Fibroblast of skin of left biceps (primary cell): Measurements from ENCODE around the gene CNIH2.
"Not testable (repeated sequence)": the region's sequence is repeated elsewhere in the genome, so short reads cannot be mapped to it uniquely, and the experiment has no call there.

Source experiments
- DNase-seq, 2 experiments: peaks; one replicate each; pipeline ENCODE4 v3.0.0-alpha.2; 2013; ENCODE audit warnings: low read depth in 2 of 2

CNIH2 gene

GRCh38 chr11:66314561-66315497 lies 36.9 kb downstream of the CNIH2 start:
- no peak for DNase-seq

GRCh38 chr11:66315498-66315885 lies 37.5 kb downstream of the CNIH2 start:
- no peak for DNase-seq

DNA sequence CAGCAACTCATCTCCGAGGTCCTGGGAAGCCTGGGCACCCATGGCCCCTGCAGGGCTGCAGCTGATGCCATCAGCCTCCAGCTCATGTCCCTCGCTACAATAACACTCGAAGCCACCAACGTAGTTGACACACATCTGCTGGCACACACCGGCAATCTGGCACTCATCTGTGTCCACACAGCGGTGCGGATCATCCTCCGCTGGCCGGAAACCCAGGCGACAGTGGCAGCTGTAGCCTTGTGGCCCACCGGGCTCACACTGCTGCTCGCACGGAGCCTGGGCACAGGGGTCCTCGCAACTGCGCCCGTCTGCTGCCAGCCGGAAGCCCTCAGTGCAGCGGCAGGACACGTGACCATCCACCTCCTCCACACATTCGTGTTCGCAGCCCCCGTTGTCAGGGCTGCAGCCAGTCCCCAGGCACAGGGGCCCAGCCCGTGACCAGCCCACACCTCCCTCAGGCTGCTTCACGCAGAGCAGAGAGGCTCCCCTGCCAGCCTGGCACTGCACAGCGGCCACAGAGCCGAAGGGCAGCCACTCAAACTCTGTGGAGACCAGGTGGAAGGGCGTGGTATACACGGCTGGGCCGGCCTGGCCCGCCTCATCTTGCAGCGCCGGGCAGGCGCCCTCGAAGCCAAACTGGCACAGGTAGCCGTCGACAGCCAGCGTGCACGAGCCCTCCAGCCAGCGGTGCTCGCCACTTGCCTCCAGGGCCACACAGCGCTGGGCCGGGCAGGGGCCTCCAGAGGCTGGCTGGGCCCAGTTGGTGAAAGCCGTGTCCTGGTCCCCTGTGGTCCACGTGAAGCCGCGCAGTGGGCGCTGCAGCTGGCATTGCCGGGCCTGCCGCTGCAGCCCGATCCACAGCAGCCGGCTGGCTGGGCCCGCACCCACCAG lies 38.2 kb downstream of the CNIH2 start:
- no peak for DNase-seq

DNA sequence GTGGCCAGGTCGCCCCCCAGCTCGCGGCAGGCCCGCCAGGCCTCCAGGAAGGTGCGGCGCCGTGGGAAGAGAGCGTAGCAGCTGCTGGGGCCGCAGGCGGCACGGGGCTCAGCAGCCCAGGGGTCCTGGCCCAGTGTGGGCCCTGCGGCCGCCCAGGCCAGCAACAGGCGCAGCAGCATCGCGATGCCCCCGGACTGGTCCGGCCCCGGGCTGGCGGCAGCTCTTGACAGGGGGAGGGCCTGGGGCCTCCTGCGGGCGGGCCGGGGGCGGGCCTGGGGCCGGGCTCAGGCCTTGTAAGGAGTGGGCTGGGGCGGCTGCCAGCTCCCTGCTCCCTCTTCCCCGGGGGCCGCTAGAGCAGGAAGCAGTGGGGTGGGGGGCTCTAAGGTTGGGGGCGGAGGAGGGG lies 38.9 kb downstream of the CNIH2 start, which contains the start of gene CD248:
Gene CD248 (minus strand): TSS at position 196 of the 403 bp plus-strand sequence. CDS start 17 bp downstream, at position 179.
- peak; percentile 80 for DNase-seq

DNA sequence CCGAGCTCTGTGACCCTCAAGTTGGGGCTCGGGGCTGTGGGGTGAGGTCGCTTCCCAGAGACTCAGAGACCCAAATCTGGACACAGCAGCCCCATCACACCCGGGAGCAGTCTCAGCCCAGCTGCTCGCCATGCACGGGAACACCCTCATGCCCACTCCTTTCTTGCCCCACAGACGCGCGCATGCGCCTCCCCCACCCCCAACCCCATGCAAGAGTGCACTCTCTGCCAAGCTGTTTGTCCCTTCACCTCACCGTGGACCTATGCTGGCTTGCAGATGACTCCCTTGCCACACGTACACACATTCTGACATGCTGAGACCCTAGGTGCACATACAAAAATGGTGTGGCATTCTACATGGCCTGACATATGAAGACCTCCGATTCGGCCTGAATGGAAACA lies 39.3 kb downstream of the CNIH2 start:
- peak; percentile 35 to 48 for DNase-seq

- DNase-seq: peak; percentile 76 to 79
Measured at GRCh38 chr11:66317723-66318599, 40.0 kb downstream of the CNIH2 start.

DNA sequence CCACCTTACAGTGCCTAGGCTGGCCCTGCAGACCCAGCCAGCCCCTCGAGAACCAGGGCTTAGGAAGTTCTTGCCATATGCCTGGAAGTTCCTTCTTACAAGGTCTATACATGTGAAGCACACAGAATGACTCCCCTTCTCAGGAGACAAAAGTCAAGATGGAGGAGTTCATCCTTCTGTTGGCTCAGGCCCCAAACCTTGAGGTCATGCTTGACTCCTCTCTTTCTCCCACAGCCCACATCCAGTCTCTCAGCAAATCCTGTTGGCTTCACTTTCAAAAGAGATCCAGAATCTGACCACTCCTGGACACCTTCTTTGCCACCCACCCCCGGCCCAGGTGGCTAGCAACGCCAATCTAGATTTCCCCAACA lies 40.6 kb downstream of the CNIH2 start:
- no peak for DNase-seq

GRCh38 chr11:66320289-66320688 lies 42.3 kb downstream of the CNIH2 start:
- not testable (repeated sequence) for DNase-seq

GRCh38 chr11:66320748-66321147 lies 42.8 kb downstream of the CNIH2 start:
- not testable (repeated sequence) for DNase-seq

GRCh38 chr11:66321606-66322005 lies 43.6 kb downstream of the CNIH2 start:
- no peak for DNase-seq

DNA sequence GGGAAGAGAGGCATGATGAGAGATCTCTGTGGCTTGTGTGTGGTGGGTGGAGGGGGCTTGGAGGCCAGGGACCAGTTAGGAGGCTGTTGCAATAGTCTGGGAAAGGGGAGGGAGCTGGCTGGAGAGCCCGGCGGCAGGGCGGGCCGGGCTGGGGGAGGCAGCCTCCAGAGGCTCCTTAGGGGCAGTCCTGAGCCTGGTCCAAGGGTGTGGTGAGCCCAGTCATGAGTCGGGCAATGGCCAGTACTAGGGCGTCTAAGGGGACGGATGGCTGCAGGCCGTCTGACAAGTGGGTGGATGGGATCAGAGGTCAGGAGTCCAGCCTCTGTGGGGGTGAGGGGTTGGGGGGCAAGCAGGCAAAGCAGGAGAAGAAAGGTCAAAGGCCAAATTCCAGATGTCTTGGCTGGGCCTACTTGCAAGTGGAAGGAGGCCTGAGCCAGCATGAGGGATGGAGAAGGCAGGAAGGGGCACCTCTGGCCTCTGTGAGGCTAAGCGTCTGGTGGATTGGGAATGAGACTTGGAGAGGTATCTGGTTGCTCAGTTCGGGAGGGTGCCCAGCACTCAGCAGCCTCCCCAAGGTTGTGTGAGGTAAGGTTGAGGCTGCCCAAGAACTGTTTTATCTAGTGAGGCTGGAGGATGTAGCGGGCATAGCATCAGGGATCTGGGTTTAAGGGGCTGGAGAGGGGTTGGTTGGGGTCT lies 44.9 kb downstream of the CNIH2 start:
- DNase-seq: no peak

GRCh38 chr11:66323684-66324083 lies 45.7 kb downstream of the CNIH2 start:
- DNase-seq: no peak

DNA sequence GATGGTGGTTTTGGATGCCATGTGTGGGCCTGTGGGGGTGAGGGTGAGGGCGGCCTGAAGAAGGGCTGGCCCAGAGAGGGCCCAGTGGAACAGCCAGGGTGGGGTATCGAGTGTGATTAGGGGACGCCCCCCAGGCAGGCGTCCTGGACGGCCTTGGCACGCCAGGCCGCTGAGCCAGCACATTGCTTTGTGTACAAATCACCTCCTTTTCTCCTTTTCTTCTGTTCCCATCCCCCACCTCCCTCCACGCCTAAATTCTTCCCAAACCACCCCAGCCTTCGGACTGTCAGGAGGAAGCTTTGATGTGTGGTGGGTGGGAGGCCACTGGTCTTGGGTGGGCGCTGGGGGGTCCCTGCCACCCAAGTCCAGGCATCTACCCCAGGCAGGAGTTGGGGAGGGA lies 46.7 kb downstream of the CNIH2 start:
- peak in 1 of 2 experiments; percentile 29 for DNase-seq

GRCh38 chr11:66325263-66325671 lies 47.3 kb downstream of the CNIH2 start:
- no peak for DNase-seq

DNA sequence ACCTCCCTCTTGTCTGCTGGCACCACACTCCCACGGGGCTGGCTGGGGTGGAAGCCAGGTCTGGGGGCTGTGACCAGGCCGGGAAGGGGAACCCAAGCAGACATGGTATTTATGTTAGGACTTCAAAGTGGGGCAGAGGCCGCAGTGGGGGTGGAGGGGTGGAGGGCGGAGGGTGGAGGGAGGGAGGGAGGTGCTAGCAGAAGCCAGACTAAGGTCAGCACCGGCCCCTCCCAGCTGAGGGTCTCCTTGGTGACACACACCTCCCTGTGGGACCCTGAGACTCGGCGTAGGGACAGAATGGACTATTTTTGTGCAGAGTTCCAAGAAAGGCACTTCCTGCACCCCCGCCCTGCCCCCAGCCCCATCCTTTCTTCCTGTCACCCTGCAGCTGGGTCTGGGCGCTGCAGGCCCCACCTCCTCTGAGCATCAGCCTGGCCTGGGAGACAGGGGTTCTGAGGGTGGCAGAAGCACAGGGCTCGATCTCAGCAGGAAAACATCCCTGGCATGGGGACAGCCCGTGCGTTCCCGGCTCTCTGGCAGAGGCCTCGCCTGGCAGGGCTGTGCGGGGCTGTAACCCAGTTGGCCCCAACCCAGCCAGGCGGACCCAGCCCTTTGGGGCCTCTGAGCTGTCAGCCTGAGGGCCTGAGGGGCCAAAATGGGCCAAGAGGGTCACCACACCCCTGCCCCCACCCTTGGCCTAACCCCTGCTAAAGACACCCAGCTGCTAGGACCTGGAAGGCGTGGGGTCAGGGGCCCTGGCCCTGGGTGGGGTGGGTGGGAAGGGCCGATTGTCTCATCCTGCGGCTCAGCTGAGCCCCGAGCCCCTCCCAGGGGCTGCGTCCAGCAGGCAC lies 48.5 kb downstream of the CNIH2 start:
- no peak for DNase-seq

- peak in 1 of 2 experiments; percentile 37 for DNase-seq
Measured at GRCh38 chr11:66327171-66328030, 49.4 kb downstream of the CNIH2 start.

DNA sequence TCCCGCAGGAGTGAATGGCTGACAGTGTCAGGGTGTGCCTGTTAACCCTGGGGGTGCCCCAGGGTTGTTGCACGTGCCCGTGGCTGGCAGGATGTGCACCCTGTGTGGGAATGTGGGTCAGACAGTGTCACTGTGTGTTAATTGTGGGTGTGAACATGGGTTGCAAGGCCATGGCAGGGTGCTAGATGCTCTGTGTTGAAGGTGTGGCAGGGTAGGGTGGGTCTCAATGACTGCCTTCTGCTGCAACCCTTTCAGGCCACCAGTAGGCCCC lies 50.0 kb downstream of the CNIH2 start:
- no peak for DNase-seq

- peak; percentile 35 for DNase-seq
Measured at GRCh38 chr11:66328302-66329144, 50.5 kb downstream of the CNIH2 start.
